GM19099 (cell line): ENCODE data around the gene CIP2A.

Experiments
- POLR2A ChIP-seq: IDR thresholded peaks from 3 replicates; pipeline ENCODE4 v1.6.1; 2011; ENCODE audit warnings: low read depth; ENCODE audit not compliant: insufficient read length; ENCODE audit errors: extremely low read depth

Gene CIP2A

GRCh38 chr3:108528459-108529252 lies 60.6 kb downstream of the CIP2A start:
- TF ChIP-seq POLR2A = no peak

- TF ChIP-seq POLR2A = no peak
These were observed 61.4 kb downstream of the CIP2A start for GRCh38 chr3:108527817-108528216.

GRCh38 chr3:108527109-108527508 lies 62.1 kb downstream of the CIP2A start:
- TF ChIP-seq POLR2A = no peak

GRCh38 chr3:108525971-108526370 lies 63.3 kb downstream of the CIP2A start:
- TF ChIP-seq POLR2A = no peak

GRCh38 chr3:108525256-108525655 lies 64.0 kb downstream of the CIP2A start:
- no peak for TF ChIP-seq POLR2A

GRCh38 chr3:108524537-108524936 lies 64.7 kb downstream of the CIP2A start:
- no peak for TF ChIP-seq POLR2A

- TF ChIP-seq POLR2A = no peak
These were observed 70.3 kb downstream of the CIP2A start for GRCh38 chr3:108518895-108519294.

- no peak for TF ChIP-seq POLR2A
These were observed 72.4 kb downstream of the CIP2A start for GRCh38 chr3:108516881-108517280.

- no peak for TF ChIP-seq POLR2A
These were observed 75.3 kb downstream of the CIP2A start for GRCh38 chr3:108513961-108514360.

GRCh38 chr3:108512671-108513070 lies 76.6 kb downstream of the CIP2A start:
- TF ChIP-seq POLR2A = no peak

GRCh38 chr3:108511490-108511889 lies 77.7 kb downstream of the CIP2A start:
- TF ChIP-seq POLR2A = no peak

- no peak for TF ChIP-seq POLR2A
These were observed 78.2 kb downstream of the CIP2A start for GRCh38 chr3:108511055-108511454.

- no peak for TF ChIP-seq POLR2A
These were observed 78.7 kb downstream of the CIP2A start, which contains the start of gene MYH15 for GRCh38 chr3:108510496-108510895. Gene MYH15 (minus strand): TSS chr3:108510596. CDS start chr3:108510530, 66 bp downstream.

GRCh38 chr3:108509871-108510270 lies 79.4 kb downstream of the CIP2A start:
- no peak for TF ChIP-seq POLR2A

GRCh38 chr3:108509263-108509662 lies 80.0 kb downstream of the CIP2A start:
- no peak for TF ChIP-seq POLR2A

- no peak for TF ChIP-seq POLR2A
These were observed 81.3 kb downstream of the CIP2A start for GRCh38 chr3:108507902-108508301.

GRCh38 chr3:108505811-108506210 lies 83.4 kb downstream of the CIP2A start:
- no peak for TF ChIP-seq POLR2A
